Measurements from ENCODE around the gene ERICH6B.

GRCh38 chr13:45628094-45628493 lies 12.6 kb upstream of the ERICH6B start:
- TF ChIP-seq CTCF (IDR thresholded peaks at IDR 0.05) (no peak), POLR2A (IDR thresholded peaks at IDR 0.05) (no peak)
